GM21825 (cell line): ENCODE data around the gene LENG9.
"Not testable (repeated sequence)": the region's sequence is repeated elsewhere in the genome, so short reads cannot be mapped to it uniquely, and the experiment has no call there.

Experiments used
- ATAC-seq: cut with Tn5 transposase; IDR thresholded peaks from one replicate; pipeline ENCODE4 v1.9.1; 2021; ENCODE audit warnings: mild to moderate bottlenecking, moderate library complexity; ENCODE audit not compliant: unreplicated experiment

The LENG9 gene

GRCh38 chr19:54480051-54480450, 16.5 kb upstream of the LENG9 start:
- no peak for ATAC-seq

DNA sequence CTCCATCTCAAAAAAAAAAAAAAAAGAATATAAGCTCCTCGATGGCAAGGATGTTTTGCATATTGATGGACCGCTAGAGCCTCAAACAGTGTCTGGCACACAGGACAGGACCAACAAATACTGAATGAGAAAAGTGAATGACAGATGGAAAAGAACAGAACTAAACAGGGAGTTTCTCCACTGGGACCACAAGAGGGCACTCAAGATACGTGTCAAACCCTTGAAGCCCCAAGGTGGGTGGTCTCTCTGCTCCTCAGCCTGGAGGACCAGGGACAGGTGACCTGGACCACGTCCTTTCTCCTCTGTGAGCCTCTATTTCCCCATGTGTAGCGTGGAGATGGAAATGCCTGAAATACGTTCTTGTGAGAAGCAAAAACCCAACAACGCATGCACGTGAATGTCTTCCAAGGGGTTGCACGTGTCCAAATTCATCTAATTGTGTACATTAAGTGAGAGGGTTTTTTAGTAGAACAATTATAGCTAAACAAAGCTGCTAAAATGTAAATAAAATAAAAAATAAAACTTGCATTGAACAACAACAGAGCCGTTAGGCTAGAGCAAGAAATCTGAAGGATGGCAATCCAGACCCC, 15.2 kb upstream of the LENG9 start:
- no peak for ATAC-seq

DNA sequence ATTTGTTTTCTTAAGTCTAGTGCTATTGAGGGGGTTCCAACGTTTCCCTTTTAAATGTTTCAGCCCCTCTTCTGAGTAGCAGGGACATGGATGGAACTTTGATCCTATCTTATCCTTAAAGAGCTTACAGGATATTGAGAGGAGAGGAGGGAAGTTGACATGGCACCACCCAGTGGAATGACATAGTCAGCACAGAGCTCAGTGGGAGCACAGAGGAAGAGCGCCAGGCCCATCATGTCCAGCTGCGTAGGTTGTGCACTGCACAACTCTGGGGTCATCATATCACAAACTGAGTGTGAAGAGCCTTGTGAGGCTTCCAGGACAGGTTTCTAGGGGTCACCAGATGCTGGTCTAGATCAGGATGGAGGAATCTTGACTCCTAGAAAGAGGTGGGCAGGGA, 14.1 kb upstream of the LENG9 start:
- ATAC-seq: no peak

GRCh38 chr19:54475706-54476105, 12.1 kb upstream of the LENG9 start:
- no peak for ATAC-seq

- ATAC-seq: no peak
These were observed 10.4 kb upstream of the LENG9 start for GRCh38 chr19:54473892-54474372.

GRCh38 chr19:54473071-54473891, 9.7 kb upstream of the LENG9 start, which contains the start of gene CDC42EP5:
CDC42EP5 (minus strand) TSS chr19:54473296; CDS start chr19:54465547, 7,749 bp downstream.
- no peak for ATAC-seq

GRCh38 chr19:54470991-54471782, 7.6 kb upstream of the LENG9 start:
- ATAC-seq: no peak

- ATAC-seq: no peak
These were observed 6.8 kb upstream of the LENG9 start for GRCh38 chr19:54470276-54470887.

DNA sequence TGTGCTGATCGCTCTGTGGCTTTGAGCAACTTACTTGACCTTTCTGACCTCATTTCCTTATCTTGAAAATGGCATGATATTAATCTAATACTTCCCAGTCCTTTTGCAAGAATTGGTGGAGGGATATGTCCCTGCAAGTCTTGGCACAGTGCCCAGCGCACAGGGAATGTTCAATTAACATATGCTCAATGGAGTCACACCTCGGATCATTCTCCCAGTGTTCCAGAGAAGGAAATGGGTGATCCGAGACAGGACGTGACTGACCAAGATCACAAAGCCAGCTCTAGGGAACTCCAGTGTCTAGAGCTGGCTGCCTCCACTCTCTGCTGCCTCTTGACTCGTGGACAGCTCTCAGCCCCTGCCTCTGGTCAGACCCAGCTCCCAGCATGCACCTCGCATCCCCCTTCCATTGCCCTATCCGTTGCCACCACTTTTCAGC, 5.9 kb upstream of the LENG9 start:
- no peak for ATAC-seq

GRCh38 chr19:54466110-54466480, 2.5 kb upstream of the LENG9 start:
- ATAC-seq: not testable (repeated sequence)

DNA sequence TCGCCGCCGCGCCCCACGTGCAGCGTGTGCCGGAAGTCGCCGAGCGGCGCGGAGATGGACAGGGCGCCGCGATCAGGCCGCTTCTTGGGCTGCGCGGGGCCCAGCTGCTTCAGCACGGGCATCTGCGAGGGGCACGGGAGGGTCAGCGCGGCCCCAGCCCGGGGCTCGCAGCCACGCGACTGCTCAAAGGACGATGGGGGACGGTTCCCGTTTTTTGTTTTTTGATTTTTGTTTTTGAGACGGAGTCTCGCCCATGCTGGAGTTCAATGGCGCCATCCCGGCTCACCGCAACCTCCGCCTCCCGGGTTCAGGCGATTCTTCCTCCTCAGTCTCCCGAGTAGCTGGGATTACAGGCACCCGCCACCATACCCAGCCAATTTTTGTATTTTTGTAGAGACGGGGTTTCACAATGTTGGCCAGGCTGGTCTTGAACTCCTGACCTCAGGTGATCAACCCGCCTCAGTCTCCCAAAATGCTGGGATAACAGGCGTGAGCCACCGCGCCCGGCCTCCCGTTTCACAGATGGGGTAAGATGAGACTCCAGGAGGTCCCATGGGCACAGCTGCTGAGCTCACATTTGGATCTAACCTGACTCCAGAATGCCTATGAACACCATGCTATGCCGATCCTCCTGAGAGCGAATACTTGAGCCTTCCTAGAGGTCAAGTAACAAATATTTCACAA, 2.0 kb upstream of the LENG9 start:
- ATAC-seq: no peak

GRCh38 chr19:54464630-54465425, 1.2 kb upstream of the LENG9 start:
- ATAC-seq: peak; percentile 36

GRCh38 chr19:54464044-54464629, 559 bp upstream of the LENG9 start:
- peak; percentile 41 for ATAC-seq

DNA sequence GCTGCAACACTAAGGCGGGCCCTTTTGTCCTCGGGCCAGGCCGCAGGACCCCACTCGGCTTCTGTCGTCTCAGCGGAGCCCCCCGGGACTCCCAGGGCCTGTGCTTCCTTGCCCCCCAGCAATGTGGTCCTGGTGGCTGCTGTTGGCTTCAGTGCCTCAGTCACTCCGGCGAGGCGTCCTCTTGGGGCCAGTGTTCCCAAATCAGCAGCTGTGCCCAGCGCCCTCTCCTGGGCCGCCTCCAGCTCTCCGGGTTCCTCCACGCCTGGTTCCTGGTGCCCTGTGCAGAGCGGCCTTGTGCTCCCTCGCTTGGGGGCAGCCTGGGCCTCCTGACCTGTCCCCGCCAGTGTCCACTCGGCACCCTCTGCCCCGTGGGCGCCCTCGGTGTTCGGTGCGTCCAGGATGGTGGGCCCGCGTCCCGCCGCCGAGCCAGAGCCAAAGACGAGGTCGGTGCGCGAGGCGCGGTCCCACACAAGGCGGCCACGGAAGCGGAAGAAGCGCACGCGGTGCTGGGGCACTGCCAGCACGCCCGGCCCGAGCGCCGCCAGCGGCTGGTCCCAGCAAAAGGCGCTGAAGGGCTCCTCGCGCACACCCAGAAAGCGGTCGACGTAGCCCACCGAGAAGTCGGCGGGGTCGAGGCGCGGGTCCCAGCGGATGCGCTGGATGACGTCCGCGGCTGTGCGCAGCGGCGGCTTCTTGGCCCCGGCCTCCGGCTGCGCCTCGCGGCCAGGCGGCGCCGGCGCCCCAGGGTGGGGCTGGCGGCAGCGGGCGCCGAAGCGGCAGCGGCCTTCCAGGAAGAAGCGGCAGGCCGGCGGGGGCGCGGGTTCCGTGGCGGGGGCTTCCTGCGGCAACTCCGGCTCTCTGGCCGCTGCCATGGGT, 685 bp downstream of the LENG9 start:
- peak; percentile 7 for ATAC-seq

- no peak for ATAC-seq
These were observed 1.4 kb downstream of the LENG9 start for GRCh38 chr19:54462047-54462654.

DNA sequence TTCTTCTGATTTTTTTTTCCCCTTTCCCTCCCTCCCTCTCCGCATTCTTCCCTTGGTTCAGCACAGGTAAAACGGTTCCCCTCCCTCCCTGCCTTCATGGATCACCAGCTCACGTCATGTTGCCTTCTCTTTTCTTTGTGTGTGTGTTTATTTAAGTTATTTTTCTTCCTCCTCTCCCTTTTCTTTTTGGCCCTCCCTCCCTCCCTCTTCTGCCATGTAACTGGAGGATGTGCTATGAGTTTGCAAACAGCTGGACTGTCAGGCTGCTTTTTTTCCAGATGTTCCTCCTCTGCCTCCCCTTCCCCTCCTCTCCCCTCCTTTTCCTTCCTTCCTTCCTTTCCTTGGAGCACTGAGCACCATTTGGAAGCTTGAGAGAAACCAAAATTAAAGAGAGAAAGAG, 2.0 kb downstream of the LENG9 start:
- ATAC-seq: no peak

- ATAC-seq: no peak
These were observed 2.4 kb downstream of the LENG9 start for GRCh38 chr19:54461210-54461609.
